NCI-H146 treated with DMSO at 0.1 percent for 48 hours (cell line): ENCODE data around the gene MLKL.
"Not testable (repeated sequence)": the region's sequence is repeated elsewhere in the genome, so short reads cannot be mapped to it uniquely, and the experiment has no call there.

Experiments used
- DNase-seq: peaks from one replicate; lab custom pipeline; 2025; ENCODE audit not compliant: unreplicated experiment; lab: John Stamatoyannopoulos, UW

Gene MLKL

GRCh38 chr16:74732707-74733350 lies 32.2 kb upstream of the MLKL start:
- DNase-seq: no peak

GRCh38 chr16:74731853-74732477 lies 31.3 kb upstream of the MLKL start:
- DNase-seq: no peak

GRCh38 chr16:74729783-74730683 lies 29.4 kb upstream of the MLKL start:
- no peak for DNase-seq

- DNase-seq: no peak
Measured at GRCh38 chr16:74727903-74728302, 27.2 kb upstream of the MLKL start.

- no peak for DNase-seq
Measured at GRCh38 chr16:74726716-74727115, 26.1 kb upstream of the MLKL start.

- no peak for DNase-seq
Measured at GRCh38 chr16:74725651-74726455, 25.2 kb upstream of the MLKL start.

GRCh38 chr16:74724820-74725549 lies 24.3 kb upstream of the MLKL start:
- no peak for DNase-seq

GRCh38 chr16:74723256-74723655 lies 22.6 kb upstream of the MLKL start:
- no peak for DNase-seq

- not testable (repeated sequence) for DNase-seq
Measured at GRCh38 chr16:74722156-74722555, 21.5 kb upstream of the MLKL start.

- no peak for DNase-seq
Measured at GRCh38 chr16:74721716-74722115, 21.1 kb upstream of the MLKL start.

GRCh38 chr16:74720579-74720978 lies 19.9 kb upstream of the MLKL start:
- DNase-seq: no peak

GRCh38 chr16:74718741-74719610 lies 18.3 kb upstream of the MLKL start:
- no peak for DNase-seq

- DNase-seq: no peak
Measured at GRCh38 chr16:74718140-74718539, 17.5 kb upstream of the MLKL start.

- no peak for DNase-seq
Measured at GRCh38 chr16:74717367-74717766, 16.7 kb upstream of the MLKL start.

- DNase-seq: no peak
Measured at GRCh38 chr16:74716355-74716754, 15.7 kb upstream of the MLKL start.

- DNase-seq: no peak
Measured at GRCh38 chr16:74713876-74714275, 13.2 kb upstream of the MLKL start.

GRCh38 chr16:74713325-74713724 lies 12.7 kb upstream of the MLKL start:
- DNase-seq: no peak

- DNase-seq: no peak
Measured at GRCh38 chr16:74711938-74712337, 11.3 kb upstream of the MLKL start.

- no peak for DNase-seq
Measured at GRCh38 chr16:74710401-74710800, 9.7 kb upstream of the MLKL start.
